Endothelial cell of umbilical vein (primary cell): ENCODE measurements around the gene SLC25A41. TPM values are rescaled to one million over a fixed set of nuclear protein-coding genes. Genes with fewer than 3 reads are reported as not detected.

Experiments
- BruUV-seq: library from RNA; stranded (reverse); fragments of 400-500 nt; replicated peaks from 2 replicates; lab custom pipeline; 2021; lab: Mats Ljungman, UMichigan
- CTCF ChIA-PET: fragments of 300-600, 350-600 bp; sonication (Branson Sonifier 250); formaldehyde crosslinking; loops from one replicate; lab custom pipeline; 2021; ENCODE audit warnings: antibody characterized with exemption, inconsistent platforms; lab: Charles Lee
- POLR2A ChIA-PET: fragments of 300-600, 350-600 bp; sonication (Branson Sonifier 250); formaldehyde crosslinking; loops from one replicate; lab custom pipeline; 2021; ENCODE audit warnings: antibody characterized with exemption, inconsistent platforms; lab: Charles Lee
- DNase-seq: peaks from one replicate; pipeline ENCODE4 v3.0.0-alpha.2; 2011; ENCODE audit warnings: low read depth, low spot score
- FAIRE-seq: peaks from 2 replicates; lab custom pipeline; 2011; peaks lifted over from hg19 to GRCh38; lab: Jason Lieb, UNC
- H2AFZ ChIP-seq: 2 replicates; pipeline ENCODE4 v1.6.0; 2012; ENCODE audit warnings: low read depth, low read length, control low read depth, inconsistent platforms
- H3K27ac ChIP-seq: 2 replicates; pipeline ENCODE4 v1.5.1; 2011; ENCODE audit warnings: low read depth, mild to moderate bottlenecking, control low read depth, low read length, moderate library complexity; ENCODE audit not compliant: insufficient read depth
- H3K27me3 ChIP-seq, 2 experiments: 2 replicates each; pipeline versions ENCODE4 v1.6.0 to v1.6.1; 2011; ENCODE audit warnings: low read length in 2 of 2, mixed read lengths in 1 of 2; ENCODE audit not compliant: control insufficient read depth in 2 of 2, insufficient read depth in 2 of 2
- H3K36me3 ChIP-seq, 2 experiments: 2 replicates in 1 of 2; 3 replicates in 1 of 2; pipeline ENCODE4 v1.5.1; 2011; ENCODE audit warnings: low read length in 2 of 2, mild to moderate bottlenecking in 1 of 2, moderate library complexity in 1 of 2; ENCODE audit not compliant: control insufficient read depth in 2 of 2, insufficient read depth in 2 of 2; ENCODE audit errors: extremely low read depth in 1 of 2
- H3K4me1 ChIP-seq: 3 replicates; pipeline ENCODE4 v1.5.1; 2011; ENCODE audit warnings: mild to moderate bottlenecking, low read length; ENCODE audit not compliant: control insufficient read depth, insufficient read depth; ENCODE audit errors: extremely low read depth
- H3K4me2 ChIP-seq: 2 replicates; pipeline ENCODE4 v1.6.1; 2011; ENCODE audit warnings: low read length, control low read depth, mixed read lengths; ENCODE audit not compliant: insufficient read depth
- H3K4me3 ChIP-seq, 3 experiments: fragments of 200-600 bp in 1 of 3; sonication (generic), shearing (Covaris generic) in 1 of 3; replicated peaks in 1 of 3; 2 replicates each; pipeline ENCODE4 v1.5.1; 2011 to 2016; ENCODE audit warnings: control low read depth in 3 of 3, low read length in 3 of 3, mild to moderate bottlenecking in 2 of 3, inconsistent platforms in 1 of 3, low read depth in 1 of 3, moderate library complexity in 1 of 3; ENCODE audit not compliant: insufficient read depth in 1 of 3
- H3K79me2 ChIP-seq: 2 replicates; pipeline ENCODE4 v1.6.0; 2012; ENCODE audit warnings: low read length, inconsistent platforms; ENCODE audit not compliant: control insufficient read depth, insufficient read depth
- H3K9ac ChIP-seq: replicated peaks from 2 replicates; pipeline ENCODE3; 2011; ENCODE audit warnings: low read length, control low read depth; ENCODE audit not compliant: insufficient read depth; ENCODE audit errors: extremely low read depth
- H3K9me1 ChIP-seq: replicated peaks from 3 replicates; pipeline ENCODE4 v1.6.0; 2011; ENCODE audit warnings: mild to moderate bottlenecking, low read length; ENCODE audit not compliant: control insufficient read depth, insufficient read depth; ENCODE audit errors: extremely low read depth
- H3K9me3 ChIP-seq: replicated peaks from 2 replicates; pipeline ENCODE4 v1.5.1; 2012; ENCODE audit warnings: low read length, inconsistent platforms; ENCODE audit not compliant: control insufficient read depth, insufficient read depth
- H4K20me1 ChIP-seq: replicated peaks from 2 replicates; pipeline ENCODE3; 2011; ENCODE audit warnings: mild to moderate bottlenecking, low read length; ENCODE audit not compliant: control insufficient read depth, insufficient read depth; ENCODE audit errors: extremely low read depth
- EZH2 ChIP-seq: IDR thresholded peaks from 2 replicates; pipeline ENCODE4 v1.6.1; 2012; ENCODE audit warnings: borderline replicate concordance, low read depth, mild to moderate bottlenecking, moderate library complexity, low read length, inconsistent platforms; ENCODE audit not compliant: severe bottlenecking
- FOS ChIP-seq: IDR thresholded peaks from 2 replicates; pipeline ENCODE4 v1.6.1; 2011; ENCODE audit warnings: mild to moderate bottlenecking, low read length, moderate library complexity, borderline replicate concordance; ENCODE audit not compliant: insufficient read depth
- GATA2 ChIP-seq: IDR thresholded peaks from 2 replicates; pipeline ENCODE4 v1.7.0; 2011; ENCODE audit warnings: low read depth, mild to moderate bottlenecking, moderate library complexity, mixed read lengths, low read length; ENCODE audit not compliant: insufficient read length, insufficient read depth
- JUN ChIP-seq: IDR thresholded peaks from 2 replicates; pipeline ENCODE4 v1.6.1; 2011; ENCODE audit warnings: borderline replicate concordance, low read depth; ENCODE audit not compliant: insufficient read length, insufficient read depth
- MYC ChIP-seq: IDR thresholded peaks from one replicate; pipeline ENCODE4 v1.6.1; 2011; ENCODE audit warnings: mild to moderate bottlenecking, low read depth, low read length
- POLR2A ChIP-seq: IDR thresholded peaks from 2 replicates; pipeline ENCODE4 v1.6.1; 2012; ENCODE audit warnings: low read depth, mild to moderate bottlenecking, control low read depth, low read length
- POLR2AphosphoS5 ChIP-seq: IDR thresholded peaks from 2 replicates; pipeline ENCODE4 v1.6.1; 2012; ENCODE audit warnings: low read depth, mild to moderate bottlenecking, control low read depth, low read length, moderate library complexity; ENCODE audit not compliant: insufficient read depth
- dilution Hi-C: fragments of 300-500 bp; cut with MboI; formaldehyde crosslinking; loops from one replicate; pipeline ENCODE4 v1.15.0; 2019; ENCODE audit warnings: low sequenced_read_pairs; ENCODE audit not compliant: extremely low pct_ligation_motif_present
- intact Hi-C: fragments of 100-400 bp; cut with micrococcal nuclease; formaldehyde crosslinking; loops from one replicate; pipeline ENCODE4 v1.10.0; 2022
- polyA plus RNA-seq, 4 experiments: library from polyadenylated mRNA; depleted of rRNA in 3 of 4; stranded (reverse) in 3 of 4; unstranded in 1 of 4; fragments of >200 nt; gene quantifications; 2 replicates each; pipeline versions ENCODE4 v1.2.1 to v1.2.3, GENCODE V29; 2011 to 2012; ENCODE audit warnings: missing spikeins in 1 of 4
- total RNA-seq: library from RNA; stranded (reverse); gene quantifications from 2 replicates; pipeline ENCODE4 v1.2.3, GENCODE V29; 2021
- TF ChIP-seq, protein P1 (sequence below), 2 donors: IDR thresholded peaks; 1 replicate in 1 of 2; 2 replicates in 1 of 2; pipeline ENCODE4 v1.5.1; 2011; ENCODE audit warnings: low read length in 2 of 2, mild to moderate bottlenecking in 2 of 2, moderate library complexity in 2 of 2, control low read depth in 1 of 2, inconsistent platforms in 1 of 2, low read depth in 1 of 2; ENCODE audit not compliant: insufficient read depth in 1 of 2; ENCODE audit errors: extremely low read depth in 1 of 2
- TF ChIP-seq, protein P2 (sequence below): IDR thresholded peaks from 2 replicates; pipeline ENCODE4 v1.6.1; 2011; ENCODE audit not compliant: insufficient read depth, insufficient read length

Gene SLC25A41
- total and polyA plus RNA-seq, 2 donors (not counting 3 experiments of a cell fraction or from before 2014, with no cell fraction given) = 0.21 TPM; not detected in 1

DNA sequence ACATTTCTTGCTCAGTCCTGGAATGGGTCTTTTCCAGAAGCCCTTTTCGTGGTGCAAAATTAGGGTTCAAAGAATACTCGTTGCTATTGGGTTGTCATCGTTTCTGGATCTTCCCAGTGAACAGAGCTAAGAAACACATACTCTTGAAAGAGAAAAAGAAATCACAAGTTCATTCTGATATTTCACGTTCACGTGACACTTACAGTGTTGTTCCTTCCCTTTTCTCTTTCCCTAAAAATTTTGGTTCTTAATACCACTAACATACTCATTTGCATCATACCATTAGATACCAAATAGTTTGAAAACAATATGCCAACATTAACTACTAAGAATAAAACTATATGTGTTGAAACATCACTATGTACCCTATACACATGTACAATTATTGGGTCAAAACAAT lies 27.2 kb downstream of the SLC25A41 start:
- Histone ChIP-seq H4K20me1 (no peaks in the 10 kb centered on the region), H2AFZ (no peak overlapping the region), H3K27me3 (no peaks in the 10 kb centered on the region), H3K9me3 (no peaks in the 10 kb centered on the region), H3K4me2 (no peak overlapping the region), H3K27ac (no peak overlapping the region), H3K36me3 (no peaks in the 10 kb centered on the region), H3K9ac (no peak overlapping the region), H3K9me1 (no peaks in the 10 kb centered on the region), H3K4me3 (no peak overlapping the region), H3K4me1 (no peaks in the 10 kb centered on the region), H3K79me2 (no peaks in the 10 kb centered on the region)
- intact Hi-C loops (no loop called here), dilution Hi-C loops (no loop called here)
- BruUV-seq = no TSS peak
- TF ChIP-seq JUN = no peak
- no peak for TF ChIP-seq POLR2AphosphoS5
- no peak for TF ChIP-seq MYC
- TF ChIP-seq POLR2A = no peak
- TF ChIP-seq, protein P1, sequence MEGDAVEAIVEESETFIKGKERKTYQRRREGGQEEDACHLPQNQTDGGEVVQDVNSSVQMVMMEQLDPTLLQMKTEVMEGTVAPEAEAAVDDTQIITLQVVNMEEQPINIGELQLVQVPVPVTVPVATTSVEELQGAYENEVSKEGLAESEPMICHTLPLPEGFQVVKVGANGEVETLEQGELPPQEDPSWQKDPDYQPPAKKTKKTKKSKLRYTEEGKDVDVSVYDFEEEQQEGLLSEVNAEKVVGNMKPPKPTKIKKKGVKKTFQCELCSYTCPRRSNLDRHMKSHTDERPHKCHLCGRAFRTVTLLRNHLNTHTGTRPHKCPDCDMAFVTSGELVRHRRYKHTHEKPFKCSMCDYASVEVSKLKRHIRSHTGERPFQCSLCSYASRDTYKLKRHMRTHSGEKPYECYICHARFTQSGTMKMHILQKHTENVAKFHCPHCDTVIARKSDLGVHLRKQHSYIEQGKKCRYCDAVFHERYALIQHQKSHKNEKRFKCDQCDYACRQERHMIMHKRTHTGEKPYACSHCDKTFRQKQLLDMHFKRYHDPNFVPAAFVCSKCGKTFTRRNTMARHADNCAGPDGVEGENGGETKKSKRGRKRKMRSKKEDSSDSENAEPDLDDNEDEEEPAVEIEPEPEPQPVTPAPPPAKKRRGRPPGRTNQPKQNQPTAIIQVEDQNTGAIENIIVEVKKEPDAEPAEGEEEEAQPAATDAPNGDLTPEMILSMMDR (IDR thresholded peaks at IDR 0.05; ENCODE audit: extremely low read depth in 1 of 2, insufficient read depth in 1 of 2, low read depth in 1 of 2, low read length in 2 of 2) = no peak
- no peak for TF ChIP-seq EZH2
- no peak for TF ChIP-seq FOS
- TF ChIP-seq, protein P2, sequence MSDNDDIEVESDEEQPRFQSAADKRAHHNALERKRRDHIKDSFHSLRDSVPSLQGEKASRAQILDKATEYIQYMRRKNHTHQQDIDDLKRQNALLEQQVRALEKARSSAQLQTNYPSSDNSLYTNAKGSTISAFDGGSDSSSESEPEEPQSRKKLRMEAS = no peak
- no peak for TF ChIP-seq GATA2
- ChIA-PET POLR2A (no interaction called here), CTCF (no interaction called here)
- FAIRE-seq (no peak), DNase-seq (no peak)
